VCaP (cell line): ENCODE results near the gene NUP93.

Source experiments
- H3K27ac ChIP-seq: fragments of 450-650 bp; 2 replicates; pipeline ENCODE4 v1.5.1; 2017
- CTCF ChIP-seq: fragments of 450-650 bp; conservative IDR thresholded peaks from 2 replicates; pipeline ENCODE4 v1.5.1; 2017; ENCODE audit warnings: mild to moderate bottlenecking, moderate library complexity

Gene NUP93

GRCh38 chr16:56832768-56833167 lies 102.8 kb downstream of the NUP93 start:
- H3K27ac ChIP-seq: no peak overlapping the region
- no peak for TF ChIP-seq CTCF

GRCh38 chr16:56833243-56833970 lies 103.5 kb downstream of the NUP93 start:
- no peak for TF ChIP-seq CTCF
- H3K27ac ChIP-seq: no peak overlapping the region

- no peak overlapping the region for H3K27ac ChIP-seq
- TF ChIP-seq CTCF: no peak
Observed at GRCh38 chr16:56835320-56835719, 105.4 kb downstream of the NUP93 start.

GRCh38 chr16:56836410-56837230 lies 106.7 kb downstream of the NUP93 start:
- TF ChIP-seq CTCF: no peak
- H3K27ac ChIP-seq: no peak overlapping the region

- H3K27ac ChIP-seq: no peak overlapping the region
- TF ChIP-seq CTCF: no peak
Observed at GRCh38 chr16:56838622-56839337, 108.9 kb downstream of the NUP93 start.

GRCh38 chr16:56841233-56841632 lies 111.3 kb downstream of the NUP93 start:
- H3K27ac ChIP-seq: no peak overlapping the region

More at GRCh38 chr16:56841233-56841632, 111.3 kb downstream of the NUP93 start:
- TF ChIP-seq CTCF: no peak
